ENCODE data around the gene HSPB9. TPM values are rescaled to one million over a fixed set of nuclear protein-coding genes. Genes with fewer than 3 reads are reported as not detected.

Gene HSPB9
- total and polyA plus RNA-seq, 9 donors: 0.15 to 0.95 (median 0.47) TPM; not detected in 1

GRCh38 chr17:42101513-42102292 is 20.9 kb upstream of the HSPB9 start:
- Histone ChIP-seq H3K4me1 (ENCODE audit: insufficient read depth) (peaks cover 3% of the 10 kb centered on the region), H3K27ac (no peak overlapping the region), H3K27me3 (no peaks in the 10 kb centered on the region), H3K36me3 (no peaks in the 10 kb centered on the region), H3K9me3 (no peaks in the 10 kb centered on the region), H3K4me3 (no peak overlapping the region)
- peak; percentile 52 to 84 (median 78) for DNase-seq
- TF ChIP-seq, protein P1, sequence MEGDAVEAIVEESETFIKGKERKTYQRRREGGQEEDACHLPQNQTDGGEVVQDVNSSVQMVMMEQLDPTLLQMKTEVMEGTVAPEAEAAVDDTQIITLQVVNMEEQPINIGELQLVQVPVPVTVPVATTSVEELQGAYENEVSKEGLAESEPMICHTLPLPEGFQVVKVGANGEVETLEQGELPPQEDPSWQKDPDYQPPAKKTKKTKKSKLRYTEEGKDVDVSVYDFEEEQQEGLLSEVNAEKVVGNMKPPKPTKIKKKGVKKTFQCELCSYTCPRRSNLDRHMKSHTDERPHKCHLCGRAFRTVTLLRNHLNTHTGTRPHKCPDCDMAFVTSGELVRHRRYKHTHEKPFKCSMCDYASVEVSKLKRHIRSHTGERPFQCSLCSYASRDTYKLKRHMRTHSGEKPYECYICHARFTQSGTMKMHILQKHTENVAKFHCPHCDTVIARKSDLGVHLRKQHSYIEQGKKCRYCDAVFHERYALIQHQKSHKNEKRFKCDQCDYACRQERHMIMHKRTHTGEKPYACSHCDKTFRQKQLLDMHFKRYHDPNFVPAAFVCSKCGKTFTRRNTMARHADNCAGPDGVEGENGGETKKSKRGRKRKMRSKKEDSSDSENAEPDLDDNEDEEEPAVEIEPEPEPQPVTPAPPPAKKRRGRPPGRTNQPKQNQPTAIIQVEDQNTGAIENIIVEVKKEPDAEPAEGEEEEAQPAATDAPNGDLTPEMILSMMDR (IDR thresholded peaks at IDR 0.05): peak; percentile 42 to 60 (median 54)
- TF ChIP-seq EP300 (IDR thresholded peaks at IDR 0.05): no peak
- TF ChIP-seq POLR2A (IDR thresholded peaks at IDR 0.05): no peak
- intact Hi-C loops (cut with DNase I): loop anchor here in 2 of 4 donors (5.0 kb wide), 2 partner anchors 34 to 134 kb away; partner anchors contain the start of gene CNP (in 1 of the 2)
- WGBS, 3 donors: 40 to 45% (median 43%) methylated on average over 14 of the region's 14 CpGs

DNA sequence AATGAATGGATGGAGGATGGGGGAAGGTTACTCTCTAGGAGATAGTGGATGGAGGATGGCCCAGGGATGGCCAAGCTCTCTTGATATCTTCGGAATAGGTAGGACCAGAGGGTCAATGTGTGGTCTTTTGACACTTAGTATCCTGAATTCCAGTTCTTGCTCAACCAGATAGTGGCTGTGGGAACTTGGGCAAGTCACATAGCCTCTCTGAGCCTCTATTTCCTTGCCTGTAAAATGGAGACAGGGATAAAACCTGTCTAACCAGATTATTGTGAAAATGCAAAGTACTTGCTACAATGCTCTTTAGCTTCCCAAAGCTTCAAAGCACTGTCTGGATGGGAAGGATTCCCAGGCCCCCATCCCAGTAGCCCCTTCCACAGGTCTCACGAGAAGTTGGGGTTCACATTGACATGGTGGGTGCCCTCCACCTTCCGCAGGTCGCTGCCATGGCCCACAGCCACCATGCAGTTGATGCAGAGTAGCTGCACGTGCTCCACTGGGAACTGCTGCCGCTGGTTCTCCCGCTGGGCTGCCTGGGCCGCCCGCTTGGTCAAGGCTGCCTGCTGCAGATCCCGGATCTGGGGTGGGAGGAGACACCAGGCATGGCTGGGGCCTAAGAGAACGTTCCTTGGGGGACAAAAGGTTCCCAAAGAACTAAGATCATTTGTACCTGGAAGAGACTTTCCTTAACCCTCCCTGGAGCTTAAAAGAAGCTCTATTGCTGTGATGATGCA is 19.2 kb upstream of the HSPB9 start:
- no peak for DNase-seq
- Histone ChIP-seq H3K9me3 (no peaks in the 10 kb centered on the region), H3K4me3 (no peak overlapping the region), H3K4me1 (ENCODE audit: insufficient read depth) (peaks cover 3% of the 10 kb centered on the region), H3K27me3 (no peaks in the 10 kb centered on the region), H3K27ac (no peak overlapping the region), H3K36me3 (no peaks in the 10 kb centered on the region)
- intact Hi-C loops (cut with DNase I): loop anchor here in 2 of 4 donors (5.0 kb wide), 2 partner anchors 36 to 136 kb away; partner anchors contain the start of gene CNP (in 1 of the 2)
- WGBS, 3 donors: 72 to 81% (median 75%) methylated on average over 11 of the region's 11 CpGs
- TF ChIP-seq, protein P1 (IDR thresholded peaks at IDR 0.05): no peak
- TF ChIP-seq EP300 (IDR thresholded peaks at IDR 0.05) (no peak), POLR2A (IDR thresholded peaks at IDR 0.05) (no peak)

- Histone ChIP-seq H3K4me3 (no peak overlapping the region), H3K36me3 (no peaks in the 10 kb centered on the region), H3K27me3 (no peaks in the 10 kb centered on the region), H3K27ac (no peak overlapping the region), H3K4me1 (ENCODE audit: insufficient read depth) (no peaks in the 10 kb centered on the region), H3K9me3 (no peaks in the 10 kb centered on the region)
- TF ChIP-seq EP300 (IDR thresholded peaks at IDR 0.05) (no peak), POLR2A (IDR thresholded peaks at IDR 0.05) (no peak)
- TF ChIP-seq, protein P1 (IDR thresholded peaks at IDR 0.05): no peak
- intact Hi-C loops (cut with DNase I): loop anchor here in 2 of 4 donors (5.0 kb wide), 2 partner anchors 37 to 137 kb away; partner anchors contain the start of gene CNP (in 1 of the 2)
- 63 to 69% (median 66%) methylated on average over 3 of the region's 3 CpGs for WGBS, 3 donors
- DNase-seq: no peak
Measured at GRCh38 chr17:42104264-42104663, 18.3 kb upstream of the HSPB9 start.

DNA sequence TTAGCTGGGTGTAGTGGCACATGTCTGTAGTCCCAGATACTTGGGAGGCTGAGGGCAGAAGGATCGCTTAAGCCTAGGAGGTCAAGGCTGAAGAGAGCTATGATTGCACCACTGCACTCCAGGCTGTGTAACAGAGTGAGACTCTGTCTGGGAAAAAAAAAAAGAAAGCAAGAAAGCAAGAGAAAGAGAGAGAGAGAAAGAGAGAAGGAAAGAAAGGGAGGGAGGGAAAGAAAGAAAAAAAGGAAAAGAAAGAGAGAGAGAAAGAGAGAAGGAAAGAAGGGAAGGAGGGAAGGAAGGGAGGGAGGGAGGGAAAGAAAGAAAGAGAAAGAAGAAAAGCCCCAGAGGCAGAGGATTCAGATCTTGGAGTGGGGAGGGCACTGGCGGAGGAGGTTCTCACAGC is 16.6 kb upstream of the HSPB9 start:
- Histone ChIP-seq H3K27ac (no peak overlapping the region), H3K4me1 (ENCODE audit: insufficient read depth) (no peaks in the 10 kb centered on the region), H3K9me3 (no peaks in the 10 kb centered on the region), H3K36me3 (no peaks in the 10 kb centered on the region), H3K27me3 (no peaks in the 10 kb centered on the region), H3K4me3 (no peak overlapping the region)
- TF ChIP-seq, protein P1 (IDR thresholded peaks at IDR 0.05): no peak
- no peak for TF ChIP-seq EP300 (IDR thresholded peaks at IDR 0.05)
- no peak for TF ChIP-seq POLR2A (IDR thresholded peaks at IDR 0.05)
- no peak for DNase-seq
- WGBS, 3 donors: 88 to 91% (median 90%) methylated on average over 2 of the region's 2 CpGs
- intact Hi-C loops (cut with DNase I): no loop called here
